NB4 (cell line): ENCODE results near the gene ZFAND2B.

Source experiments
- POLR2A ChIP-seq: IDR thresholded peaks from 2 replicates; pipeline ENCODE4 v1.6.1; 2011; ENCODE audit warnings: mild to moderate bottlenecking; ENCODE audit not compliant: insufficient read length; ENCODE audit errors: extremely low read depth
- TF ChIP-seq, protein P1 (sequence below): IDR thresholded peaks from one replicate; pipeline ENCODE4 v1.5.1; 2012; ENCODE audit warnings: low read depth, low read length
- TF ChIP-seq, protein P2 (sequence below): IDR thresholded peaks from 2 replicates; pipeline ENCODE4 v1.6.1; 2011; ENCODE audit warnings: low read depth, low read length

DNA sequence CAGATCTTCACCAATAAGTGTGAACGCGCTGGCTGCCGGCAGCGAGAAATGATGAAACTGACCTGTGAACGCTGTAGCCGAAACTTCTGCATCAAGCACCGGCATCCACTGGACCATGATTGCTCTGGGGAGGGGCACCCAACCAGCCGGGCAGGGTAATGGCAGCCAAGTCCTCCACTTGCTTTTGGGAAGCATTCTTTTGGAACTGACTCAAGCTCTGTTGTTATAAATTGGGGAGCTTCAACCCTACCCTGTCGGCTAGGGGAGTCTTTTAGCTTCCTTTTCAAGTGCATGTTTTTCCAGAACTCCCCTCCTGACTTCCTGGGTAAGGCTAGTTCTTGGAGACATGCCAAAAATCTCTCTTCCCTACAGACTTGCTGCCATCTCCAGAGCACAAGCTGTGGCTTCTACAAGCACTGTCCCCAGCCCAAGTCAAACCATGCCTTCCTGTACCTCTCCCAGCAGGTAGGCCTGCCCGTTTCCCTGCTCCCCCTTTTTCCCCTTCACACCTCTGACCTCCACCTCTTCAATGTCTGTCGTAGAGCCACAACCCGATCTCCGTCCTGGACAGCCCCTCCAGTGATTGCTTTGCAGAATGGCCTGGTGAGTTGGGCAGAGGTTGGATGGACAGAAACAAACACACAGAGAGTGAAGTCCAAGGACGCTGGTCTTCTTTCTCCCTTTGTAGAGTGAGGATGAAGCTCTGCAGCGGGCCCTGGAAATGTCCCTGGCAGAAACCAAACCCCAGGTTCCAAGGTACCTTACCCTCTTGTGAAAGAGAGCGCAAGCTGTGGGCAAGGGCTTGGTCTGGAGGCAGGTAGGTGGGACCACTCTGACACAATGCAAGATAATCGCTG lies 1.5 kb downstream of the ZFAND2B start:
- TF ChIP-seq, protein P1, sequence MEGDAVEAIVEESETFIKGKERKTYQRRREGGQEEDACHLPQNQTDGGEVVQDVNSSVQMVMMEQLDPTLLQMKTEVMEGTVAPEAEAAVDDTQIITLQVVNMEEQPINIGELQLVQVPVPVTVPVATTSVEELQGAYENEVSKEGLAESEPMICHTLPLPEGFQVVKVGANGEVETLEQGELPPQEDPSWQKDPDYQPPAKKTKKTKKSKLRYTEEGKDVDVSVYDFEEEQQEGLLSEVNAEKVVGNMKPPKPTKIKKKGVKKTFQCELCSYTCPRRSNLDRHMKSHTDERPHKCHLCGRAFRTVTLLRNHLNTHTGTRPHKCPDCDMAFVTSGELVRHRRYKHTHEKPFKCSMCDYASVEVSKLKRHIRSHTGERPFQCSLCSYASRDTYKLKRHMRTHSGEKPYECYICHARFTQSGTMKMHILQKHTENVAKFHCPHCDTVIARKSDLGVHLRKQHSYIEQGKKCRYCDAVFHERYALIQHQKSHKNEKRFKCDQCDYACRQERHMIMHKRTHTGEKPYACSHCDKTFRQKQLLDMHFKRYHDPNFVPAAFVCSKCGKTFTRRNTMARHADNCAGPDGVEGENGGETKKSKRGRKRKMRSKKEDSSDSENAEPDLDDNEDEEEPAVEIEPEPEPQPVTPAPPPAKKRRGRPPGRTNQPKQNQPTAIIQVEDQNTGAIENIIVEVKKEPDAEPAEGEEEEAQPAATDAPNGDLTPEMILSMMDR, result no peak
- TF ChIP-seq, protein P2, sequence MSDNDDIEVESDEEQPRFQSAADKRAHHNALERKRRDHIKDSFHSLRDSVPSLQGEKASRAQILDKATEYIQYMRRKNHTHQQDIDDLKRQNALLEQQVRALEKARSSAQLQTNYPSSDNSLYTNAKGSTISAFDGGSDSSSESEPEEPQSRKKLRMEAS, result no peak
- TF ChIP-seq POLR2A, result no peak
